HCEC 1CT (cell line): ENCODE results near the gene AUH.
A peak's percentile ranks its signal among the peaks of the same experiment; 100 is the strongest.
"Not testable (repeated sequence)": the region's sequence is repeated elsewhere in the genome, so short reads cannot be mapped to it uniquely, and the experiment has no call there.

Experiments used
- DNase-seq: peaks from one replicate; pipeline ENCODE4 v3.0.0-alpha.2; 2017

The AUH gene

DNA sequence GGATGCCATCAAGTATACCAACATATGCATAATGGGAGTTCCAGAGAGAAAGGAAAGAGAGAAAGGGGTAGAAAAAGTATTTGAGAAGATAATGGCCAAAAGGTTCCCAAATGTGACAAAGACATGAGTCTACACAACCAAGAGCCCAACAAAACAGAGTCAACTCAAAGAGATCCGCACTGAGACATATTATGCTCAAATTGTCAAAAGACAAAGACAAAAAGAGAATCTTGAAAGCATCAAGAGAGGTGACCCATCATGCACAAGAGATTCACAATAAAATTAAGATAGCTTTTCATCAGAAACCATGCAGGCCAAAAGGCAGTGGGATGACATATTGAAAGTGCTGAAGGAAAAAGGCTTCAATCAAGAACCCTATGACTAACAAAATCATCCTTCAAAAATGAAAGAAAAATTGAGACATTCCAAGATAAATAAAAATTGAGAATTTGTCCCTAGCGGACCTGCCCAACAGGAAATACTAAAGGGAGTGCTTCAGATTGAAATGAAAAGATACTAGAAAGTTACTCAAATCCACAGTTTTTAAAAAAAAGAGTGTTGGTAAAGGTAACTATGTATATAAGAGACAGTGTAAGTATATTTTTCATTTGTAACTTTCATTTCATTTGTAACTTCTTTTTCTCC, 160.9 kb downstream of the AUH start:
- no peak for DNase-seq

DNA sequence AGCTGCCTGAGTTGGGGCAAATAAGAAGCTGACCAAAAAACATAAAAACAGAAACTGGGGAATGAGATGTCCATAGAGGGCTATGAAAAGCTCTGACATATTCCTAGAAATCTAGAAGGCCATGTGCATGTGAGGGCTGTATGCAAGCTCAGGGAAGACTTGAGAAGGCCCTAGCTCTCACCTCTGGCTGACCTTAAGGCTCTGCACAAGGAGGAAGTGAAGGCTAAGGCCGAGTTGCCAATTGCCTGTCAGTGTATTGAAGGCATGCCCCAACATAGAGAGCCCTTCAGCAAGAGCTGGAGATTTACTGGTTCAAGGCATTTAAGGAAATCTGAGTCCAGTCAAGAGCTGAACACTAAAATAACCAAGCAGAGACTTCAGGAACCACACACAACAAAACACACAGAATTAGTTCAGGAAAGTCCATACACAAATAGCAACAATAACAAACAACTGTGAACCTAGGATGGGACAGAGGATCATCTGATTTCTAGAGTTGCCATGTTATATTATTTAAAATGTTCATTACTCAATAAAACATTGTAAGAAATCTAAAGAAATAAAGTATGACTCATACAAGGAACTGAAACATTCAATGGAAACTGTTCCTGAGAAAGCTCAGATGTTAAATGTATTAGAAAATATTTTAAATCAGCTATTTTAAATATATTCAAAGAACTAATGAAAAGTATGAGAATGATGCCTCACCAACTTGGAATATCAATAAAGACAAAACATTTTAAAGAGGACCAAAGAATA, 161.8 kb downstream of the AUH start:
- DNase-seq, result peak; percentile 3

DNA sequence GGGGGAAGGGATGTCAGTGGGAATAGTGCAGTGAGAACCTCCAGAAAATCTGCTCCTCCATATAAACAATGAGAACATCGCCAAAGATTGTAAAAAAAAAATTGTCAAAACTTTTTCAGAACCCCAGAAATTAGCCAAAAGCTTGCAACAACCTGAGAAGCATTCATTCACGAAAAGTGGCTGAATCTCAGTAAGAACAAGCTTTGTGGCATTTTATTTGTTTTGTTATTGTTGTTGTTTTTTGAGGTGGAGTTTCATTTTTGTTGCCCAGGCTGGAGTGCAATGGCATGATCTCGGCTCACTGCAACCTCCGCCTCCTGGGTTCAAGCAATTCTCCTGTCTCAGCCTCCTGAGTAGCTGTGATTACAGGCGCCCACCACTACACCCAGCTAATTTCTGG, 162.8 kb downstream of the AUH start:
- DNase-seq, result not testable (repeated sequence)

DNA sequence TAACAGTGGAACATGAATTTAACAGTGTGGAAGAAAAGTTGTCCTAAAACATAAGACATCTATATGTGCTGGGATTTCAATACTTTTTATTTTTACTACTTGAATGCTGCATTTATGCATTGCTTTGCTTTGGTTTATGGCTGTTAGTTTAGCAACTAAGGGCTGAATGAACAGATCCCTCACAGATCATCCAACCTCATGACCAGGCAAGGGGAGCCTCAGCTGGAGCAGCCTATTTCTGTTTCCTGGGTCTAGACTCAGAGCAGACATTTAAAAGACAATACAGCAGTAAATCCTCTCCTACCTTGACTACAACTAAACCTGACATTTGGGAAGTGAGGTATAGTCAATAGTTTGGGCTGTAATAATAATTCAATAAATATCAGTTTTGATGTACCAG, 163.3 kb downstream of the AUH start:
- DNase-seq, result no peak

DNA sequence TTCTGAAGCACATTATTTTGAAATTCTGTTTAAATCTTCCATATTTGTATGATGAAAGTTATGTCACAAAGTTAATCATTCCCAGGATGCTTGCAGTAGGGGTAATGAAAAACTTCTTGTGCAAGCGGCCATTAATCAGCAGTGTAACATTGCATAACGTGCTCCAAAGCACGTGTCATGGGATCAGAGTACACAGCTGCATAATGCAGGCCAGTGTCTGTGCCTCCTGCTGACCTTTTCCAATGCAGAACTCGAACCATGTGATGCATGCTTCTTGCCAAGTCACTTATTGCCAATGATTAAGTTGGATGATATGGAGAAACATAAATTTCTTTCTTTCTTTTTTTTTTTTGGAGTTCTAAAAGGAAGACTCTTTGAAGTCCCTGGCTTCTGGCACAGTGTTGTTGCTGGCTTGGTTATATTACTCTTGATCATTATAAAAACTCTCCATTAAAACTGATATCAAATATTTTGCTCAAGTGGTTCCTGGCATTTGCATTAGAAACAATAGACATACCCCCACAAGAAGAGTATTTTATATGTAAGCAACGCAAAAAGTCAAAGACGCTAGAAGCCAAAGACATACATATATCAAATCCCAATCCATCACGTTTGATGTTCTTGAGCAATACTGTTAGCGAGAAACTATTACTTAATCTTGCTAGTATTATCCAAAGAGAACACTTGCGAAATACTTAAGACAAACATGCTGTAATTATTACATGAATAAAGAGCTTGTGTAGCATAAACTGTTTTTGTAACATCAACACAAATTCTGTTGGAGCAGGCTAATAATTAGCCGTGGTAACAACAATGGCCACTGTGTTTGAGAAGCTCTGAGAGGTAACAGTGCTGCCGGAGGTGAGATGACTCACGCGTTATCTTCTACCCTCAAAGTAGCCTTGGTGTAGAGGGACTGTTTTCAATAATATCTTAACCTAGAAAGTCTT, 164.2 kb downstream of the AUH start:
- DNase-seq, result peak; percentile 96

DNA sequence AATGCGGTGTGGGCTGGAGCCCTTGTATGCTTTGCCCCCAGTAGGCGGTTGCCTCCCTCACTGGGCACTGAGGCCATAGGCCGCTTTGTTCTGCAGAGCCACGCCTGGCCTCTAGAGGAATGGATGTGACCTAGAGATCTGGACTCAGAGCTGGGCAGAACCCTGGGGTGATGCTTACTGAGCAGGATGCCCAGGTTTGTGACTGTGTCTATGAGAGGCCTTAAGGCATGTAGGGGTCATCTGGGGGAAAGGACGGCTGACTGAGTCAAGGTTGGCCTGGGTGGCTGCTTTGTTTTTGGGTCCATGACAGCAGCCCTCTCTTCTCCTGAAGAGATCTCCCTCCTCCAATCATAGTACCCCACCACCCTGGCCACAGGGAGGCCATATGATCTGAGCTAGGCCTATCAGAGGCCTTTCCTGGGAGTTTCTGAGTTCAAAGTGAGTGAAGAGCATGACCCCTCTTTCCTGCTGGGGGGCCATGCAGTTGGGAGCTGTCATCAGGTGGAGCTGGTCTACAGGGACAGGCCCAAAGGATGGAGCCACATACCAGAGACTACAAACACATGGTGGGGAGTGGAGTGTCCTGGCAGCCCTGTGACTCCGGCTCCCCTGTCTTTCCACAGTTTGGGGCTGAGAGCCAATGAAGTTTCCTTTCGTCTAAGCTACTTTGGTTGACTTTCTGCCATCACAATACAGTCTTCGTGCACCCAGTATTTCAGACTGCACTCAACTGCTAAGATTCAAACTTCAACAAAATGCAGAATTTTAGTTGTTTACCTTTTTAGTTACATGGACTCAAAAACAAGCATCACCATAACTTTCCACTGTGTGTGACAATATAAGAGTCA, 165.4 kb downstream of the AUH start:
- DNase-seq, result peak; percentile 1

DNA sequence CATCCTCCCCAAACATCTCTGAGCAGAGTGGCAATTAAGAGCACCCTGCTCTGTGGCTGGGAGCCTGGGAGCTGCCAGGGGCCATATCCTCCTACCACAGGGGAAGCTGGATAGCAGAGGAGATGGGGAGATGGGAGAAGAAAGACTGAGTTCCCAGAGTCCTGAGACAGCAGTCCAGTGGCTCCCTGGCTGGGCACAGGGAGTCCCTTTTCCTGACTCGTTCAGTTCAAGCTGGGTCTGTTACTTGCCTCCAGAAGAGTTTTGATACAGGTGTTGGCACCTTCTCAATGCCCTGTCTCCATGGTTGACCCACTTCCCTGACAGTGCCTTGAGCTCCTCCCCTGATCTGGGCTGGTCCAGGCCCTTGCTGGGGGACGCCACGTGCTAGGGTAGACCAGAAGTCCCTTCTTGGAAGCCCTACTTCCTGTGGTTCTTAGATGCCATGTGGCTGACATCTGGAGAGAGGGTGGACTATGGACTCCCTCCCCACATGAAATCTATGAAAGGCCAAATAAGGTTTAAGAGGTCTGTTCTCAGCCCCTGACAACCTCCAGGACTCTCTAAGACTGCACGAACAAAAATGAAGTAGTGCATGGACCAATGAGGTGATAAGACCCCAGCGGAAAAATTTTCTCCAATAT, 166.2 kb downstream of the AUH start:
- no peak for DNase-seq

DNA sequence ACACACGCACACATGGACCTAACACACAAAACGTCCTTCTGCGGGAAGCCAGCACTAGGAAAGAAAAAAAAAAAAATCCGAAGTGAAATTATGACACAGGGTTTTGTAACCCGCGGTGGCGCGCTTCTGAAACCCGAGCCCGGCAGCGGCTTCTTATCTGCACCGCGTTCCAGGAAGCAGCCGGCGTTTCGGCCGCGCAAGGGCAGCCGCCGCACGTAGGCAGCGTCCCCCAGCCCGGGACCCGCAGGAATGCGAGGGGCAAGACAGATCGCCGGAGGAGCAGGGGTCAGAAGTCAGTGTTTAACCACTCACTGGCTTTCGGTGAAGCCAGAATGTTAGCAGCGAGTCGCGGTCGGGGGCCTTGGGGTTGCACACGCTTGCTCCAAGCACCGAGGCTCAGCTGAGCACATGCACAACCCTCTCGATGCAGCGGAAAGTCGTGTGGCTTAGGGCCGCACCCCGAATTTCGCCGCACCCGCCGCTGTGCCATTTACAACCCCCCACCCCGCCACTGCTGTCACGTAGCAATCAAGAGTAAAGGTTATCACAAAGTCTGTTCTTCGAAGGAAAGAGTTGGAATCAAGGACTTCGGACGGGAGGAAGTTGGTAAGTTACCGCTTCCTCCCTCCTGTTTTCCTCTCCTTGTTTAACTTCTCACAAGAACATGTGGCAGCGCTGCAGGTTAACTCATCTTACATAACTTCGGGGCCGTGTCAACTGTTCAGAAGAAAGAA, 167.9 kb downstream of the AUH start:
- DNase-seq, result peak; percentile 86

DNA sequence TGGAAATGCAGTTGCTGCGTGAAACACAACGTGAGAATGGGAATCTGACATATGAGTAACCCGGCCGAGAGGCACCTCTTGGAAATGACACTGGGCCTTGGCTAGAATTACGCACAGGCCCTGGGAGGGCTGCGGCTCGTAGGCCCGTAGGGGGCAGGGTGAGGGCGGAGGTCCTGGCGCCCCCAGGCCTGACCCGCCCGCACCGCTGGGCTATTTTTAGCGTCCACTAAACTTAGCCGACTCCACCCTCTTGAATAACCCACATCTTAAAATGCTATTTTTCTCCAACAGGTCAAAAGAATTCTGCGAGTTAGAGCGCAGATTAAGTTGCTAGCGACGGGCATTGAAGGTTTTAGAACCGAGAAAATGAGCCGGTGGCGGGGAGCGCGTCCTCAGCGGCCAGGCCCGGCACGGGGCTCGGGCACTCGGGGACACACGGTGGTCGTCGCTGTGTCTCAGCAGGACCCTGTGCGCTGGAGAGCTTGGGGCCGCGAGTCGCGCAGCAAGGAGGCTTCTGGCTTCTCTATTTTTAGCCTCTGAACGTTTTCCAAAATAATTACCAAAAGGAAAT, 168.5 kb downstream of the AUH start:
- DNase-seq, result peak; percentile 98

DNA sequence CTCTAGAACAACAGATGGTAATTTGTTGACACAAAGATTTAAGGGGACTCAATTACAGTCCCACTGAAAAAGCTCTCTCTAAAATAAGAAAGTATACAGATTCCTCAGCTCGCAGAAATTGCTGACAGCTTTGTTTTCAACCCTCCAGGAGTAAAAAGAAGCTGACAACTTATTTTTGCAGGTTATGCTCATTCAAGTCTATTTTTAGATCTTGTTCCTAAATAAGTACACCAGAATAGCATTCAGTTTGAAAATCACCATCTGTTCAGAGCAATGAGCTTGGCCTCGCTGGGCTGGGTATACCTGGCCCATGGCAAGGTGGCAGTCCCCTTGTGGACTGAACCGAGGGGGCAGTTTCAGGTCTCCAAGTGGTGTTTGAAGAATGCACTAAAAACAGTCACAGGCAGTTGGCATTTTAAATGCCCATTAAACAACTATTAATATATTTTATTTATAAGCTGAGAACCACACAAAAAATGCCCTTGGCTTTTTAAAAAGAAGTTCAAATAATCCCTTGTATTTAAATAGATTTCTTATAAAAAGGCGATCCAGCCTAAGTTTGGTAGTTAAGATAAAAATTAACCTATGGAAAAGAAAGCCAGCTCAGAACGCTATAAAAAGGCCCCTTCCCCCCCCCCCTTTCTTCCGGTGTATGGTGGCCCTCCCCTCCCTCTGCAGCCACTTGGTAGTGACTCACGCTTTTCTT, 169.2 kb downstream of the AUH start:
- DNase-seq, result peak; percentile 35

DNA sequence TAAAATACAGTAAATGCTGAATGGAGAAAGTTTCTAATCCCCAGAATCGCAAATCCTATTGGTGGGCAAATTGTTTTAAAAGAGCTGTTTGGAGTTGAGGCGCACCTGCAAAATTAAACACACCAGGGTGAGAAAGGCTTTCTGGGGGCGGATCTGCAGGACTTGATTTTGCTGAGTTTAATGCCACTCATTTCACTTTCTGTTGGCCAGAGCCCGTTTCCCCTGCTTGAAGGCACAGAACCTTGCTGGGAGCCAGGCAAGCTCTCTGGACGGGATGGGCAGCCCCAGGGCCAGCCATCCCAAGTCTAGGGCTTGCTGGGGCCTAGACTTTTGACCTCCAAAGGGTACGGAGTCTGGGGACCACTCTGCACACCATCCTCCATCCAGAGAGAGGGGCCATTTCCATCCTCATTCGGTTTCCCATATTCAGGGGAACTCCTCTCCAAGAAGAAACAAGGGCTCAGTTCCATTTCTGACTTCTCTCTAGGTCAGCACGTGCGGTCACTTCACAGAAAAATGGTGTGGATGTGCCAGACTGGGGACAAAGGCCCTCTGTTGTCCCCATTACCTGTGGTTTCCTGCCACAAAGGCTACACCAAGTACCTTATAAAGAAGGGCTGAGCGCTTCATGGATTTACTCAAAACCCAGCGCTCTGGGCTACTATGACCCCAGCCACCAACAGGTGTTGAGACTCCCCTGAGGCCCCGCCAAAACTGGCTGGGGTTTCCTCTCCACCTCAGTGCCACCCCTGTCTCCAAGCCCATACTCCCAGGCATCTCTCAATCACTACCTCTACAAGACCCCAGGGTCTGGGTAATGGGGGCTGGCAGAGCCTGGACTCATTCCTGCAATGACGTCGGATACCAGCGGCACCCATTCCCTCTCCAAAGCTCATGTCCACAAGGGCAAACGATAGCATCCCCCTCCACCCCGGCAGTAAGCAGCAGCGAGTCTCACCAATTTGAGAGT, 170.0 kb downstream of the AUH start:
- no peak for DNase-seq

DNA sequence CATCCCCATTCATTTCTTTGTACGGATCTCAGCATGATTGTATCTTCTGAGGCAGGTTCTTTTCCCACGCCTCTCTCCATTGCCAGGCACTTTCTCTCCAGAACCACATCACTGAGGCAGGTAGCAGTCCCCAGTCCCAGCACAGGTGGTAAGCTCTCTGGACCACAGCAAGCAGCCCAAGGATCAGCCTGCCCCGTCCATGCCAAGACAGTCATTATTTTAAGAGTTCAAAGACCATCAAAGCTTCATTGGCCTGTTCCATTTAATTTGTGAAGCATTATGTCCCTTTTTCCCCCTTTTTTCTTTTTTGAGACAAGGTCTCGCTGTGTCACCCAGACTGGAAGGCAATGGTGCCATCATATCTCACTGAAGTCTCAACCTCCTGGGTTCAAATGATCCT, 171.7 kb downstream of the AUH start:
- no peak for DNase-seq

DNA sequence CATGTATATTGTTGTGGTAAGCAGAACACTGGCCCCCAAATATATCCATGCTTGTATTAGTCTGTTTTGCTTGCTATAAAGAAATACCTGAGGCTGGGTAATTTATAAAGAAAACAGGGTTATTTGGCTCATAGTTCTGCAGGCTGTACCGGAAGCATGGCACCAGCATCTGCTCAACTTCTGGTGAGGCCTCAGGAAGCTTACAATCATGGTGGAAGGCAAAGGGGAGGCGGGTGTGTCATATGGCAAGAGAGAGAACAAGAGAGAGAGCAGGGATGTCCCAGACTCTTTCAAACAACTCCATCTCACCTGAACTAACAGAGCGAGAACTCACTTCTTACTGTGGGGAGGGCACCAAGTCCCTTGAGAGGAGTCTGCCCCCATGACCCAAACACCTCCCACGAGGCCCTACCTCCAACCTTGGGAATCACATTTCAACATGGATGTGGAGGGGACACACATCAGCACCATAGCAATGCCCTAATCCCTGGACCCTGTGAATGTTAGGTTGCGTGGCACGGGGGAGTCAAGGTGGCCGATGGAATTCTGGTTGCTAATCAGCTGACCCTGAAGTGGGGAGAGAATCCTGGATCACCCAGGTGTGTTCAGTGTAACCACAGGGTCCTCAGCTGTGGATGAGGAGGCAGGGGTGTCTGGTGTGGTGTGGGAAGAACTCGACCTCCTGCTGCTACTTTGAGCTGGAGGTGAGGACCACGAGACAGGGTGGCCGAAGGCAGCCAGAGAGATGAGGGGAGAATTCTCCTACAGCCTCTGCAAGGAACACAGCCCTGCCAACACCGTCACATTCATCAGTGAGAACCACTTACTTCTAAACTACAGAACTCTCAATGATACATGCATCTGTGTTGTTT, 172.8 kb downstream of the AUH start:
- DNase-seq, result no peak

DNA sequence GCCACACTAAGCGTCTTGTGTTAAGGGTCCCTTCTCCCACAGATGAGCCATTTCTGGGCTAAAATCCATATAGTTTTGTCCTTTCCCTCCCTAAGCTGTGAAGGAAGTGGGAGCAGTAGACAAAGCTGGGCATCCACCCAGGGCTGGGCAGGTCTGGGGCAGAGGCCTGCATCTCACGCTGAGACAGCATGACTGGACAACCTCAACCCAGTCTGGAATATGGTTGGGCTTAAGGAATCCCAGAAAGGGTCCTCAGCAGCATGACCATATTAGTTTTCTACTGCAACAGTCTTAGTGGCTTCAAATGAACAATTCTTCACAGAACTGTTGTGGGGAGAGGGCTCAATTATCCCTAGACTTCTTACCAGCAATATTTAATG, 173.8 kb downstream of the AUH start:
- DNase-seq, result peak; percentile 38

DNA sequence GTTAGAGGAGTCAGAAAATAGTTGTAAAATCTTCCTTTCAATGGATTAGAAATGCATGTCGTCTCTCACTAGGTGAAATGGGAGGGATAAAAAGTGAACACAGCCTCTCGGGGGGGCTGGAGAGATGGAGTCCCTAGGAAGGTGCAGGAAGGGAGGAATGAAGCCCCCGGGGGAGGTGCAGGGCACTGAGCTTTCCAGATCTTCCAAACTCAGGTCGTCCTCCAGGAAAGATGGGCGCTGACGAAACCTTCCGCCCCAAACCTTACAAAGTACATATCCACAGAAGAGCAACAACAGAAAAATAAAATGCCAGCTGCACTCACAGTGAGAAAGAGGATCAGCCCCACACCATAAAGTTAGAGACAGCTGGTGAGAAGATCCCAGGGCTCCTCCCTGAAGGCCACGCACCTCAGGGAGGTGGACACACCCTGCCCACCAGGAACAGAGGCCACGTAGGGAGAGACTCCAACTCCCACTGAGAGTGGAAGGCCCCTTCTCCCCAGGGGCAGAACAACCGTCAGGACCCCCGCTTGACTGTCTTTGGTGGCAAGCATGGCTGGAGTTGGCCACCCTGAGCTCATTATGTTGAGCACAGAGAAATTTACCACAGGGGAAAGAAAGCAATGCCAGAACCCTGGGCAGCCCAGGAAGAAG, 174.3 kb downstream of the AUH start:
- no peak for DNase-seq

DNA sequence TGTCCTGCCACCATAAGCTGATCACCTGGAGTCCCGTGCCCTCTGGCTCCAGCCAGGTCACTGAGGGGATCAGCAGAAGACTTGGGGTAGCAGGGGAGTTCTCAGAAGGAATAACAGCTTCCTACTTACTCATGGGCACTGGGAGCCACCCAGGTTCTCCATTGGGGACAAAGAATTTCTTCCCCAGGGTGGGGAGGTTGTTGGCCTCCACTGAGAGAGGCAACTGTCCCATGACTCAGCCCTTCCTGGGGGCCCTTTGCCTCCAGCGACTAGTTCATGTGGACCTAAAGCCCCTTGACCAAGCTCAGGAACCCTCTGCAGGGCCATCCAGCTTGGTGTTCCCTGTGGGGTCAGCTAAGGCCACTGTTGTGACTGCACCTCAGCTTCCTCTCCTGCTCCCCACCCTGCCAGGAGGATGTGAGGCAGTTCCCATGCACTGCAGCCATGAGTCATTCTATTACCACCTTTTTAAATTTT, 175.0 kb downstream of the AUH start:
- peak; percentile 59 for DNase-seq

DNA sequence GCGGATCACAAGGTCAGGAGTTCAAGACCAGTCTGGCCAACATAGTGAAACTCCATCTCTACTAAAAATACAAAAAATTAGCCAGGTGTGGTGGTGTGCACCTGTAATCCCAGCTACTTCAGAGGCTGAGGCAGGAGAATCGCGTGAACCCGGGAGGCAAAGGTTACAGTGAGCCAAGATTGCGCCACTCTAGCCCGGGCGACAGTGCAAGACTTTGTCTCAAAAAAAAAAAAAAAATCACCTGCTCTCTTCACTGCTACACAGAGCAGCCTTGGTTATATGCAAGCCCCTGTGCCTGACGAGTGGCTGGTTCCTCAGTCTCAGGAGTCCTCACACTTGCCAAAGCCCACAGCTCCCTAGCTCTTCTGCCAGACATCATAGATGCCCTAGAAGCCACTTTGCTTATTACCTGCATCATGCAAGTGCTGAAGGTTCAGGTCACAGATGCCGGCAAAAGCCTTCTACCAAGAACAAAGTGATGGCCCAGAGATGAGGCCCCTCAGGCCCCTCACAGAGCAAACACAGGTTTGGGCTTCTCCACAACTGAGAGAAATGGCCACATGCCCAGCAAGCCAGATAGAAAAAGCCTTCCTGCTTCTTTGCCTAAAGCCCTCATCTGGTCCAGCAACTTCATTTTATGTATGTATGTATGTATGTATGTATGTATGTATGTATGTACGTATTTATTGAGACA, 176.4 kb downstream of the AUH start:
- DNase-seq, result no peak
